ENCODE measurements around the gene ARID4B.
"Not testable (repeated sequence)": the region's sequence is repeated elsewhere in the genome, so short reads cannot be mapped to it uniquely, and the experiment has no call there.

ARID4B gene

DNA sequence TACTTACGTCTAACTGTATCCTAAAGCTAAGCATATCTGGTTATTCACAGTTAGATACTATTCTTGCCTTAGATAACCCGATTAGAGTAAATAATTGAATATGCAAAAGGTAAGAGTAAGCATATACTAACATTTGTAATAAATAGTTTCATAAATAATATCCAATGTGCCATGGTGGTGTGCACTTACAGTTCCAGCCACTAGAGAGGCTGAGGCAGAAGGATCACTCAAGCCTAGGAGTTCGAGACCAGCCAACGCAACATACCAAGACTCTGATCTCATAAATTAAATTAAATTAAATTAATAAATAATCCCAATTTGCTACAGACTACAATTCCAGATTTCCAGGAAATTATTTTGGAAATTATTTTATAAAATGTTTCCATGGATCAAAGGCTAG, 12.2 kb downstream of the ARID4B start:
- Mint-ChIP-seq H3K4me3 (no peak overlapping the region), H3K4me1 (peaks cover 71% of the 10 kb centered on the region), H3K9me3 (no peaks in the 10 kb centered on the region), H3K27me3 (no peaks in the 10 kb centered on the region), H3K27ac (no peak overlapping the region)
- no peak for DNase-seq
- no peak for ATAC-seq

DNA sequence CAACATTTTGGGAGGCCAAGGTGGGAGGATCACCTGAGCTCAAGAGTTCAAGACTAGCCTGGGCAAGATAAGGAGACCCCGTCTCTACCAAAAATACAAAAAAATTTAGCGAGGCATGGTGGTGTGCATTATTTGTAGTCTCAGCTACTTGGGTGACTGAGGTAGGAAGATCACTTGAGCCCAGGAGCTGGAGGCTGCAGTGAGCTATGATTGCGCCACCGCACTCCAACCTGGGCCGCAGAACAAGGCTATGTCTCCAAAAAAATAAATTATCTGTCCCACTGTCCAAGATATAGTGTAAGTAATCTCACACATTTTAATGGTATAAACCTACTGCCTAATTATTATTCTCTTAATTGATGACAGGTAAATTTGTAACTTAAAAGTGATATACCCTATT, 12.8 kb downstream of the ARID4B start:
- H3K4me1 Mint-ChIP-seq: peaks cover 69% of the 10 kb centered on the region
- DNase-seq: no peak
- H3K27me3 Mint-ChIP-seq: no peaks in the 10 kb centered on the region
- ATAC-seq: no peak
- no peaks in the 10 kb centered on the region for H3K9me3 Mint-ChIP-seq
- H3K27ac Mint-ChIP-seq: peak overlapping the region in 1 of 2 donors; percentile 33
- peak overlapping the region in 1 of 2 donors; percentile 35 for H3K4me3 Mint-ChIP-seq

DNA sequence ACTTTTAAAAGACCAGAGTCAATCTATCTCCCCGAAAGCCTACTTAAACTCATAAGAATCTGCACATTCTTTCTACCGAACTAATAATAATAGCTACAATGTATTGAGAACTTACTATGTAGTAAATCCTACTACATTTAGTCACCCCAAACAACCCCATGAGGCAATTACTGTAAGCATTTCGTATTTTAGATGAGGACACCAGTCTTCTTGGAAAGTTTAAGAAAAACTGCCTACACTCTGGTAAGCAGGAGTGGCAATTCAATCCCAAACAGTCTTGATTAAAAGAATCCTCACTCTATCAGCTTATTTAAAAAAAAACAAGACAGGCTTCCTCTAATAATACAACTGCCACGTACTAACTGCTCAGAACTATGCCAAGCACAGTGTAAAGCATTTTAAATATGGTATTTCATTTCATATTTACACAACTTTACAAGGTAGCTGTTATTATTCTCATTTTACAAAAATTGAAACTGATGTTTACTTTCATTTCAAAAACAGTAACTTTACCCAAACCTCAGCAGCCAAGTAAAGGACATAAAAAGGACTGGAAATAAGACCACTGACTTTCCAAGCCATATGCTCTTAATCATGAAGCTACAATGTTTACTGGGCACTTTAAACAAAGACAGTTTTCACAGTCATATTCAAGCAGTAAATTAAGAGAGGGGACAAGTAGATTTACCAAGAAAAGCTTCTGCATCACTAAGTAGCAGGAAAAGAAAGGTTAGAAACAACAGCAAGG, 13.9 kb downstream of the ARID4B start:
- no peaks in the 10 kb centered on the region for H3K27me3 Mint-ChIP-seq
- DNase-seq (no peak), ATAC-seq (no peak)
- H3K27ac Mint-ChIP-seq: peak overlapping the region in 1 of 2 donors; percentile 15
- H3K4me3 Mint-ChIP-seq: peak overlapping the region; percentile 51 to 78
- H3K9me3 Mint-ChIP-seq: no peaks in the 10 kb centered on the region
- peaks cover 60% of the 10 kb centered on the region for H3K4me1 Mint-ChIP-seq

DNA sequence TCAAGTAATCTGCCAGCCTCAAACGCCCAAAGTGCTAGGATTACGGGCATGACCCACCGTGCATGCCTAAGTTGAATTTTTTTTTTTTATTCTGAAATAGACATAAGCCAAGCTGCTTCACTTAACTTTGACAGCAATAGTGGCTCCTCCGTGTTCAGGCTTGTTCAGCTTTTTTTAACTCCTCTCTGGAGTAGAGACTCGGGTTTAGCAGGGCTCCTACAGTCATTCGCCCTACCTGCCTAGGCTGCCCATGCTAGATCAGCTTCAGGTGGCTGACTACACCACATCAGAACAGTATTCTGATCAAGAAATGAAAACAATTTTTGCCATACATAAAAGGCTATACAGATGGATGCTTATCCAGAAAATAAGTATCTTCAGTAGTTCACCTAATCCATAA, 14.7 kb downstream of the ARID4B start:
- Mint-ChIP-seq H3K27me3 (no peaks in the 10 kb centered on the region), H3K9me3 (no peaks in the 10 kb centered on the region)

DNA sequence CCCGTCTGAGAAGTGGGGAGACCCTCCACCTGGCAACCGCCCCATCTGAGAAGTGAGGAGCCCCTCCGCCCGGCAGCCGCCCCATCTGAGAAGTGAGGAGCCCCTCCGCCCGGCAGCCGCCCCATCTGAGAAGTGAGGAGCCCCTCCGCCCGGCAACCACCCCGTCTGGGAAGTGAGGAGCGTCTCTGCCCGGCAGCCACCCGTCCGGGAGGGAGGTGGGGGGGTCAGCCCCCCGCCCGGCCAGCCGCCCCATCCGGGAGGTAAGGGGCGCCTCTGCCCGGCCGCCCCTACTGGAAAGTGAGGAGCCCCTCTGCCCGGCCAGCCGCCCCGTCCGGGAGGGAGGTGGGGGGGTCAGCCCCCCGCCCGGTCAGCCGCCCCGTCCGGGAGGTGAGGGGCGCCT, 18.8 kb downstream of the ARID4B start:
- ATAC-seq, H3K27ac Mint-ChIP-seq, H3K4me3 Mint-ChIP-seq, H3K9me3 Mint-ChIP-seq, DNase-seq, H3K27me3 Mint-ChIP-seq: not testable (repeated sequence)
- H3K4me1 Mint-ChIP-seq: peaks cover 65% of the 10 kb centered on the region

More for the DNA sequence above, 14.7 kb downstream of the ARID4B start:
- DNase-seq (no peak), ATAC-seq (peak; percentile 55)
- Mint-ChIP-seq H3K4me3 (peak overlapping the region; percentile 51 to 78), H3K4me1 (peaks cover 51% of the 10 kb centered on the region), H3K27ac (peak overlapping the region; percentile 38 to 59)

DNA sequence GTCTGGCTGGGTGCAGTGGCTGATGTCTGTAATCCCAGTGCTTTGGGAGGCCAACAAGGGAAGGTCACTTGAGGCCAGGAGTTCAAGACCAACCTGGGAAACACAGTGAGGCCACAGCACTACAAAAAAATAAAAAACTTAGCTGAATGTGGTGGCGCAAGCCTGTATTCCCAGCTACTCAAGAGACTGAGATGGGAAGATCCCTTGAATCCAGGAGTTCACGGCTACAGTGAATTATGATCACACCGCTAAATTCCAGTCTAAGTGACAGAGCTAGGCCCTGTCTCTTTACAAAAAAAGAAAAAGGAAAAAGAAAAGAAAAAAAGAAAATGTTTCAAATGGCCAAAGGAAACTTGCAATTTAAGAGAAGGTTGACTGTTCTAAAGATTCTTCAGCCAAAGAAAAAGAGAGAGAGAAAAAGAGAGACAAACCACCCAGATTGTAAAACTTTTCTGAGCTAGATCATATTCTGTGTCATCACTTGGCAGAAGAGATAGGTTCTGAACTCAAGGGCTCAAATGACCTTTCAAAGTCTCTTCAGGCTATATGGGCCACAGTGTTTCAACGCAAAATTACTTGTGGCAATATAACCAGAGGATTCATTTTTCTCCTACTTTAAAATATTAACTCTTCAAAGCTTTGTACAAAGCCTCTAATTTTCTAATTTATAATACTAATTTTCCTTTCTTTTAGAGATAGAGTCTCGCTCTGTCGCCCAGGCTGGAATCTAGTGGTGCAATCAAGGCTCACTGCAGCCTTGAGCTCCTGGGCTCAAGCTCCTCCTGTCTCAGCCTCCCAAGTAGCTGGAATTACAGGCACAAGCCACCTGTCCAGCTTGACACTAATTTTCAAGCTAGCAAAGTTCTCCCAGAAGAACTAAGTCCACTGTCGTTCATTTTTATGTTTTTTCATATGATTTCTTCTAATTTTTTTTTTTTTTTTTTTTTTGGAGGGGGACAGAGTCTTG, 20.5 kb downstream of the ARID4B start:
- Mint-ChIP-seq H3K9me3 (no peaks in the 10 kb centered on the region), H3K4me1 (peaks cover 57% of the 10 kb centered on the region), H3K27ac (no peak overlapping the region), H3K4me3 (no peak overlapping the region), H3K27me3 (no peaks in the 10 kb centered on the region)
- ATAC-seq (no peak), DNase-seq (no peak)

DNA sequence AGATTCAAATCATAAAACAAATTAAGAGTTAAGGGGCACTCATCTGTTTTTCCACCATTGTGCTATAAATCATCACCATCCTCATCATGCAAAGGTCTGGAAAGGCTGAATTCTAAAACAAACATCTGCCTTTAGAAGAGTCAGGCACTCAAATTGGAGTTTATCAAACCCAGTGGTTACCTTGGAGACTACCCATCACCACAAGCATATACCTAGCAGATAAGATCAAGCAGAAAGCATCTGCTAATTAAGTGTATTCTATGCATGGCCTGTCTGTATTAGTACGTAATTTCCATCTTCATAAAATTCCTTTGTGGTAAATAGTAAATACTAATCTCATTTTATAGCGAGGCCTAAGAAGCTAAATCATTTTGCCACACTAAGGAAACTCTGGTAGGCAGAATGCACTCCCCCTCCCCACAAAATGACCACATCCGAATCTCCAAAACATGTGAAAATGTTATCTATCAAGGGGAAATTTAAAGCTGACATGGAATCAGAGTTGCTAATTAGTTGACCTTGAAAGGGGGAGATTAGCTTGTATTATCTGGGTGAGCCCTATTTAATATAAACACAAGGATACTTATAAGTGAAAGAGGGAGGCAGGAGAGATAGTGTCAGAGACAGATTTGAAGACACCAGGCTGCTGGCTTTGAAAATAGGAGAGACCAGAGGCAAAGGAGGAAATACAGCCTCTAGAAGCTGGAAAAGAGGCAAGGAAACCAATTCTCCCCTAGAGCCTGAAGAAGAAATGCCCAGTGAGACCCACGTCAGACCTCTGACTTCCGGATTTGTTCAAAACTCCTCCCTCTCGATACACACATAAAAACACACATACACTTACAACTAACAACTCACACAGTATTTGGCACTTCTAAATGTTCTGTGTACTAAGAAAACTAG, 23.2 kb downstream of the ARID4B start:
- no peaks in the 10 kb centered on the region for H3K27me3 Mint-ChIP-seq
- peak; percentile 89 for ATAC-seq
- H3K9me3 Mint-ChIP-seq: no peaks in the 10 kb centered on the region
- peak overlapping the region; percentile 59 to 70 for H3K4me3 Mint-ChIP-seq
- peaks cover 62% of the 10 kb centered on the region for H3K4me1 Mint-ChIP-seq
- DNase-seq: peak in 1 of 2 donors; percentile 28
- H3K27ac Mint-ChIP-seq: peak overlapping the region; percentile 42 to 87

DNA sequence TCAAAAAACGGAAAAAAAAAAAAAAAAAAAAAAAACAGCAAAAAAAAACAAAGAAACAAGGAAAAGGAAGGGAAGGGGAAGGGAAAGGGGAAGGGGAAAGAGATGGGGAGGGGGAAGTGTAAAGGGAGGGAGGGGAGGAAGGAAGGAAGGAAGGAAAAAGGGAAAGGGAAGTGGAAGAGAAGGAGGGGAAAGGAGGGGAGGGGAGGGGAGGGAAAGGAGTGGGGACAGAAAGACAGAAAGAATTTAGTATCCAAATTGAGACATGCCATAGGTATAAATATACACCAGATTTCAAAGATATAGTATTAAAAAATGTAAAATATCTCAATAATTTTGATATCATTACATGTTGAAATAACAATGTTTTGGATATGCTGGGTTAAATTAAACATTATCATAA, 25.8 kb downstream of the ARID4B start:
- no peak for ATAC-seq
- H3K4me1 Mint-ChIP-seq: peaks cover 79% of the 10 kb centered on the region
- peak overlapping the region; percentile 46 to 65 for H3K27ac Mint-ChIP-seq
- no peaks in the 10 kb centered on the region for H3K27me3 Mint-ChIP-seq
- DNase-seq: no peak
- no peak overlapping the region for H3K4me3 Mint-ChIP-seq
- H3K9me3 Mint-ChIP-seq: no peaks in the 10 kb centered on the region

DNA sequence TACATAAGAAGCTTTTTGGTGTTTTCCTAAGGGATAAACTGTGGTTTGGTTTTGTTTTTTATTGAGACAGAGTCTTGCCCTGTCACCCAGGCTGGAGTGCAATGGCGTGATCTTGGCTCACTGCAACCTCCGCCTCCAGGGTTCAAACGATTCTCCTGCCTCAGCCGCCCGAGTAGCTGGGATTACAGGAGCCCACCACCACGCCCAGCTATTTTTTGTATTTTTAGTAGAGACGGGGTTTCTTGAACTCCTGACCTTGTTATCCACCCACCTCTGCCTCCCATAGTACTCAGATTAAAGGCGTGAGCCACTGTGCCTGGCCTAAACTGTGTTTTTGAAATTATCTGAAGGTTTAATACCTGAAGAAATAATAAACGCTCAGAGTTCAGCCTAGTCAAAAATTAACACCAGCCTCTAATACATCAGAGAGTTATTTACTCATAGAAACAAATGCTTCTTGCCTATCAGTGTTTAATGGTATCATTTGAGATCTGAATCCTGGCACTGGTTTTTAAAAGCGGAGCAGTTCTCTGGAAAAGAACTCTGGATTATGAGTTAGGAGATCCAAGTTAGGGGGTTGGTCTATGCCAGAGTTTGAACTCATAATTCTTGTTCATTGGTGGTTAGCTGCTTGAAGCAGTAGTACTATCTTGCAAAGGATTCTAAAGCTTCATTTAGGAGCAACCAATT, 28.7 kb downstream of the ARID4B start:
- Mint-ChIP-seq H3K4me3 (peak overlapping the region; percentile 61 to 69), H3K27ac (peak overlapping the region; percentile 67 to 93), H3K9me3 (no peaks in the 10 kb centered on the region), H3K4me1 (peaks cover 72% of the 10 kb centered on the region), H3K27me3 (no peaks in the 10 kb centered on the region)
- ATAC-seq: no peak
- no peak for DNase-seq

DNA sequence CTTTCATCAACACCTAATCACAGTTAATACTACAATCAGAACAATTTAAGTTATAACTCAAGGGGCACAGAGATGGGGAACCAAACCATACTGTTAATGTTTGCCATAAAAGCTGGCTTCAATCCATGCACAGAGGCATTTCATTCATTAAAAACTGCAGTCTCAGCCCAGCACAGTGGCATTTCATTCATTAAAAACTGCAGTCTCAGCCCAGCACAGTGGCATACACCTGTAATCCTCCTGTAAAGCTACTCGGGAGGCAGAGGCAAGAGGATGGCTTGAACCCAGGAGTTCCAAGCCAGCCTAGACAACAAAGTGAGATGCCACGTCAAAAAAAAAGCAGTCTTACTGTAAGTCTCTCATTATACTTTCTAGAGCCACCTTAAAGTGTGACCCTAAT, 29.2 kb downstream of the ARID4B start:
- H3K4me3 Mint-ChIP-seq: peak overlapping the region; percentile 35 to 69
- ATAC-seq: peak; percentile 37
- peak overlapping the region in 1 of 2 donors; percentile 93 for H3K27ac Mint-ChIP-seq
- H3K9me3 Mint-ChIP-seq: no peaks in the 10 kb centered on the region
- DNase-seq: no peak
- H3K27me3 Mint-ChIP-seq: no peaks in the 10 kb centered on the region
- H3K4me1 Mint-ChIP-seq: peaks cover 71% of the 10 kb centered on the region

DNA sequence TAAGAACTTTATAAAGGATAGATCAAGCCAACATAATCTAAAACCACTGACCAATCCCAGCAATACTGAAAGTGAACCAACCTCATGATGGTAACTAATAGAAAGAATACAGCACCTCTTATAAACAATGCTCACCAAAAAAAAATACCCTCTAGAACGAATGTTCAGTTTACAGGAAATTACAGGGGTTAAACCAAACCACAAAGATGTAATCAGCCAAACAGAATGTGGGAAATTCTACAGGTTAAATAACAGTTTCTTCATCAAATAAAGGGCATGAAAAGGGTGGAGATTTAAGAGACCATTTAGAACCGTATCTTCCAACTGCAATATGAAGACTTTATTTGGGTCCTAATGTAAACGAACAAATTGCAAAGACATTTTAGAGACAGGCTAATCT, 30.4 kb downstream of the ARID4B start:
- ATAC-seq: peak; percentile 95
- no peak for DNase-seq
- H3K27me3 Mint-ChIP-seq: no peaks in the 10 kb centered on the region
- H3K4me1 Mint-ChIP-seq: peaks cover 71% of the 10 kb centered on the region
- H3K27ac Mint-ChIP-seq: peak overlapping the region; percentile 88 to 94
- H3K9me3 Mint-ChIP-seq: no peaks in the 10 kb centered on the region
- H3K4me3 Mint-ChIP-seq: peak overlapping the region; percentile 72 to 77

DNA sequence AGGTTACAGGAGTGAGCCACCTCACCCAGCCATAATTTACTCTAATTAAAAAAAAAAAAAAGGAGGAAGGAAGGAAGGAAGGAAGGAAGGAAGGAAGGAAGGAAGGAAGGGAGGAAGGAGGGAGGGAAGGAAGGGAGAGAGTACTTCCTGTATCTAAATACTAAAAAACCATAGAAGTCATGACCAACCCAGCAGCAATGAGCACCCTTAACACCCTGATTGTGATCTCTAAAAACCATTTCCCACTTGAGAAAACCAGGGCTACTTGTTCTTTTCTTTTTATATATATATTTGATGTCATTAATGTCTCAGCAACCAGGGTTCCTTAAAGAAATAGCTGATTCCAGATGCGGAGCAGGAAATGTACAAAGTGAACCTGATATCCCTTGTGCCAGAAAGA, 31.2 kb downstream of the ARID4B start:
- Mint-ChIP-seq H3K9me3 (no peaks in the 10 kb centered on the region), H3K27me3 (no peaks in the 10 kb centered on the region), H3K27ac (peak overlapping the region; percentile 80 to 82), H3K4me1 (peaks cover 68% of the 10 kb centered on the region), H3K4me3 (peak overlapping the region; percentile 6 to 77)
- ATAC-seq: no peak
- no peak for DNase-seq

DNA sequence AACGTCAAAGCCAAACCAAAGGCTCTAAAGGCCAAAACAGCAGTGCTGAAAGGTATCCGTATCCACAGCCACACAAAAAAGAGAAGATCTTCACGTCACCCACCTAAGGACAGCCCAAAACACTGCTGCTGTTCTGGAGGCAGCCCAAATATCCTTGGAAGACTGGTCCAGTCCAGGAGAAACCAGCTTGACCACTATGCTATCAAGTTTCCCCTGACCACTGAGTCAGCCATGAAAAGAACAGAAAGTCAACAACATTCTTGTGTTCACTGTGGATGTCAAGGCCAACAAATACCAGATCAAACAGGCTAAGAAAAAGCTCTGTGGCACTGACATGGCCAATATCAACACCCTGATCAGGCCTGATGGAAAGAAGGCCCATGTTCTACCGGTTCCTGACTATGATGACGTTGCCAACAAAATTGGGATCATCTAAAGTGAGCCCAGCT, 32.1 kb downstream of the ARID4B start:
- peaks cover 61% of the 10 kb centered on the region for H3K4me1 Mint-ChIP-seq
- no peaks in the 10 kb centered on the region for H3K9me3 Mint-ChIP-seq
- H3K4me3 Mint-ChIP-seq: peak overlapping the region in 1 of 2 donors; percentile 33
- H3K27me3 Mint-ChIP-seq: no peaks in the 10 kb centered on the region
- H3K27ac Mint-ChIP-seq: peak overlapping the region in 1 of 2 donors; percentile 90
- no peak for ATAC-seq
- DNase-seq: no peak

DNA sequence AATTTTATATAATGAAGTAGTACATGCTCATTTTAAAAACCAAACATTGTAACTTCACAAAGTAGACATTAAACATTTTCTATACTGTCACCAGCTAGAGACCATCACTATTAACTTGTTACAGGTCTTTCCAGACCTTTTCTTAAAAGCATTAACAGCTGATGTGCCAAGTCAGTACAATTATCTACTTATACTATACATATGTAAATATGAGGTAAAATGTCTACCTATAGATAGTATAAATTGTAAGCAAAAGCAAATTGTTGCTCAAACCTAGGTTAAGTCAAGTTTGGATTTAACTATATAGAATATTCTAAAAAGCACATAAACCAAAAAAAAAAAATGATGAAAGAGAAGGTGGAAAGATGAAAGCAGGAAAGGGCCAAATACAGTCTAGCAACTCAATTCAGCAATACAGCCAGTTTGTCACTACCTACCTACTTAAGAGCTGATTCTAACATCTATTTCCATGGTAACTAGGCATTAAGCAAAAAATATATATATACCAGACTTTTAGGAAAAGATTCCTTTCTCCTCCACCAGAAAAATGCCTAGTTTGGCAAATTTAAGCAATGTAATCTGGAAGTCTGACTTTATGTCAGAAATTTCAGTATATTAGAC, 34.5 kb downstream of the ARID4B start:
- Mint-ChIP-seq H3K4me1 (peaks cover 55% of the 10 kb centered on the region), H3K9me3 (no peaks in the 10 kb centered on the region), H3K27me3 (no peaks in the 10 kb centered on the region), H3K27ac (peak overlapping the region; percentile 15 to 90), H3K4me3 (no peak overlapping the region)
- DNase-seq (no peak), ATAC-seq (no peak)
